ENCODE results near the gene SMTNL2. TPM values are rescaled to one million over a fixed set of nuclear protein-coding genes. Genes with fewer than 3 reads are reported as not detected.

SMTNL2 gene
- total RNA-seq, 1 experiment from 2014 or later: not detected

GRCh38 chr17:4551796-4552525 is 32.4 kb upstream of the SMTNL2 start:
- TF ChIP-seq EZH2 (IDR thresholded peaks at IDR 0.05; ENCODE audit: borderline replicate concordance, low read depth, low read length, poor library complexity, severe bottlenecking) (no peak), CTCF (conservative IDR thresholded peaks at IDR 0.05; ENCODE audit: low read depth, low read length) (no peak)
- POLR2A ChIA-PET (ENCODE audit: low non-redundant PET): no interaction called here

GRCh38 chr17:4553669-4554068 is 30.7 kb upstream of the SMTNL2 start:
- H3K9me3 ChIP-seq (ENCODE audit: low read depth, low read length, poor library complexity, severe bottlenecking): no peaks in the 10 kb centered on the region
- TF ChIP-seq CTCF (conservative IDR thresholded peaks at IDR 0.05; ENCODE audit: low read depth, low read length): no peak
- TF ChIP-seq EZH2 (IDR thresholded peaks at IDR 0.05; ENCODE audit: borderline replicate concordance, low read depth, low read length, poor library complexity, severe bottlenecking): no peak
- H3K27ac ChIP-seq (ENCODE audit: low read depth, low read length, poor library complexity, severe bottlenecking): no peak overlapping the region
- CTCF ChIA-PET: interaction anchor here (1.3 kb wide), 1 partner anchor 13 kb away, joined by 8 read pairs; no protein-coding TSS in a partner anchor
- H3K36me3 ChIP-seq (ENCODE audit: insufficient read depth, low read length, poor library complexity, severe bottlenecking): peaks cover 53% of the 10 kb centered on the region
- intact Hi-C loops (cut with micrococcal nuclease; ENCODE audit: unreplicated experiment): no loop called here
- H3K4me3 ChIP-seq (ENCODE audit: low read depth, low read length, poor library complexity, severe bottlenecking): peak overlapping the region; percentile 91
- DNase-seq (ENCODE audit: low spot score): no peak
- POLR2A ChIA-PET (ENCODE audit: low non-redundant PET): no interaction called here
- H3K27me3 ChIP-seq (replicated peaks; ENCODE audit: insufficient read depth, low read depth, low read length, poor library complexity): no peaks in the 10 kb centered on the region
- H3K4me1 ChIP-seq (ENCODE audit: insufficient read depth, low read length, poor library complexity, severe bottlenecking): peaks cover 6% of the 10 kb centered on the region
- BruUV-seq (replicated peaks): no TSS peak

More at GRCh38 chr17:4551796-4552525, 32.4 kb upstream of the SMTNL2 start:
- CTCF ChIA-PET: no interaction called here
- intact Hi-C loops (cut with micrococcal nuclease; ENCODE audit: unreplicated experiment): no loop called here
- Histone ChIP-seq H3K9me3 (ENCODE audit: low read depth, low read length, poor library complexity, severe bottlenecking) (no peaks in the 10 kb centered on the region), H3K4me1 (ENCODE audit: insufficient read depth, low read length, poor library complexity, severe bottlenecking) (peaks cover 6% of the 10 kb centered on the region), H3K4me3 (ENCODE audit: low read depth, low read length, poor library complexity, severe bottlenecking) (no peak overlapping the region), H3K36me3 (ENCODE audit: insufficient read depth, low read length, poor library complexity, severe bottlenecking) (peaks cover 69% of the 10 kb centered on the region), H3K27ac (ENCODE audit: low read depth, low read length, poor library complexity, severe bottlenecking) (no peak overlapping the region), H3K27me3 (replicated peaks; ENCODE audit: insufficient read depth, low read depth, low read length, poor library complexity) (no peaks in the 10 kb centered on the region)
- BruUV-seq (replicated peaks): no TSS peak
- no peak for DNase-seq (ENCODE audit: low spot score)

- H3K27ac ChIP-seq (ENCODE audit: low read depth, low read length, poor library complexity, severe bottlenecking): peak overlapping the region; percentile 66
- intact Hi-C loops (cut with micrococcal nuclease; ENCODE audit: unreplicated experiment): no loop called here
- no peak for TF ChIP-seq EZH2 (IDR thresholded peaks at IDR 0.05; ENCODE audit: borderline replicate concordance, low read depth, low read length, poor library complexity, severe bottlenecking)
- TF ChIP-seq CTCF (conservative IDR thresholded peaks at IDR 0.05; ENCODE audit: low read depth, low read length): no peak
- H3K4me3 ChIP-seq (ENCODE audit: low read depth, low read length, poor library complexity, severe bottlenecking): peak overlapping the region; percentile 91
- no TSS peak for BruUV-seq (replicated peaks)
- no peak for DNase-seq (ENCODE audit: low spot score)
- no peaks in the 10 kb centered on the region for H3K9me3 ChIP-seq (ENCODE audit: low read depth, low read length, poor library complexity, severe bottlenecking)
- CTCF ChIA-PET: interaction anchor here (1.3 kb wide), 1 partner anchor 12 kb away, joined by 8 read pairs; no protein-coding TSS in a partner anchor
- POLR2A ChIA-PET (ENCODE audit: low non-redundant PET): no interaction called here
- peaks cover 46% of the 10 kb centered on the region for H3K36me3 ChIP-seq (ENCODE audit: insufficient read depth, low read length, poor library complexity, severe bottlenecking)
- H3K27me3 ChIP-seq (replicated peaks; ENCODE audit: insufficient read depth, low read depth, low read length, poor library complexity): no peaks in the 10 kb centered on the region
- H3K4me1 ChIP-seq (ENCODE audit: insufficient read depth, low read length, poor library complexity, severe bottlenecking): peaks cover 6% of the 10 kb centered on the region
Measured at GRCh38 chr17:4554441-4554996, 29.8 kb upstream of the SMTNL2 start.
